Islet precursor cell (in vitro differentiated cells): ENCODE measurements around the gene TRIM24.

Source experiments
- DNase-seq: peaks from one replicate; pipeline ENCODE4 v3.0.0-alpha.2; 2018

TRIM24 gene

DNA sequence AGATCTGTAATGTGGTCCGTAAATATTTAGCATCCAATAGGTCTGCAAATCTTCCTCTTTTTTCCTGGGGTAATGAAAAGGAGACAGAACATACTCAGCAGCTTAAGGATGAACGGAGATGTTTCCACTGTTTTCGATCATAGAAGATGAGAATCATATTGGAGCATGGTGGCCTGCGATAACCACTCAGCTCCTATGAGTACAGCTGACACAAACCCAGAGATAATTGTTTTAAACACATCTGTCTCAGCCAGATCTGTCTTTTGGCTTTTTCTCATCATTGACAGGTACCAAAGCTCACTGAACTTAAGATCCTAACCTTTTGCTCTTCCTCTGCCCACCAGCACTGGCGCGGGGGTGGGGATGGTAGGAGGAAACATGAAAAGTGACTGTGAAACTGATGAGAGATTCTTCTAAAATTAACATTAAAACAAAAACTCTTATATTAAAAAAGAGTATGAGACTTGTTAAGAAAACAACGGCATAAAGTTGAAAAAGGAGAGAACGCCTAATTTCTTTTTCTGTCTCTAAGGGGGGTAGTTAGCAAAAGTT lies 170.1 kb downstream of the TRIM24 start:
- no peak for DNase-seq

DNA sequence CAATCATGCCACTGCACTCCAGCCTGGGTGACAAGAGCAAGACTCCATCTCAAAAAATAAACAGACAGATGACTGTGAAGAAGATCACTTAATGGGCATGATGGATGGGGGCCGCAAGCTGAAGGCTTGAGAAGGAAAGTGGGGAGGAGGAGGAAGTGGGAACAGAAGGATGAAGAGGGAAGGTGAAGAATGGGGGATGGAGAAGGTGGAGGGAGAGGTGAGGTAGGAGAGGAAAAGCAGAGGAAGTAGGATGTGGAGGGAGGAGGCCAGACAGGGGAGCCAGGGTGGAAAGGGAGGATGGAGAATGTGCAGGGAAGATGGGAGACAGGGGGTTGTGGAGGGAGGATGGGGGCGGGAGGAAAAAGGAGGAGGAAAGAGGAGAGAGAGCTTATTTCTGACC lies 172.3 kb downstream of the TRIM24 start:
- no peak for DNase-seq

DNA sequence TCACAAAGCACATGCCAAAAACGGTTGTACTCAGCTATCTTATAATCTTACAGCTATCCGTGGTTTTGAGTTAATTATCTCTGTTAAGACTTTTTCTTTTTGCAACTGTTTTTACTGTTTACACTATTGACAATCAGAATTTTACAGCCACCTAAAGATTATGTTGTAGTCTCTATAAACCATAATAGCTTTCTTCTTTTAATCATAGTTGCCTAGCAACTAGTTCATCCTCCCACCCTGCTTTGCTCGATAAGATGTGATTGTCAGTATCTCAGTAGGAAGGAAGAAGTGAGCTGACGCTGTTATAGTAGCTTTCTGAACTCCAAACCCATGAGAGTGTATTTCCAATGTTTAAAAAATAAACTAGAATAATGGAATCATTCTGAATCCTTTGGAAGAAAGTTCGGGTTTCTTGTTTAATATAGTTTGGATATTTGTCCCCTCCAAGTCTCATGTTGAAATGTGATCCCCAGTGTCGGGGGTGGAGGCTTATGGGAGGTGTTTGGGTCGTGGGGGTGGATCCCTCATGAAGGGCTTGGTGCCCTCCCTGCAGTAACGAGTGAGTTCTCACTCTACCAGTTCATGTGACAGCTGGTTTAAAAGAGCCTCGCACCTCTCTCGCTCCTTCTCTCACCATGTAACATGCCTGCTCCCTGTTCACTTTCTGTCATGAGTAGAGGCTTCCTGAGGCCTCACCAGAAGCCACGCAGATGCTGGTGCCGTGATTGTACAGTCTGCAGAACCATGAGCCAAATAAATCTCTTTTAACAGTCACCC lies 173.0 kb downstream of the TRIM24 start:
- DNase-seq: no peak
